GM12878 (cell line): ENCODE measurements around the gene ATP5F1D. TPM values are rescaled to one million over a fixed set of nuclear protein-coding genes. Genes with fewer than 3 reads are reported as not detected.
A peak's percentile ranks its signal among the peaks of the same experiment; 100 is the strongest.

ENCODE experiments used
- BCL11A ChIP-seq: IDR thresholded peaks from 2 replicates; pipeline ENCODE4 v1.6.1; 2011; ENCODE audit warnings: low read depth, low read length
- CHD2 ChIP-seq: IDR thresholded peaks from 2 replicates; pipeline ENCODE4 v1.6.1; 2011; ENCODE audit warnings: low read depth, low read length, improper control_type of control experiment, borderline replicate concordance
- CREM ChIP-seq: IDR thresholded peaks from 2 replicates; pipeline ENCODE4 v1.6.1; 2014; ENCODE audit warnings: antibody characterized with exemption, low read depth
- DPF2 ChIP-seq: fragments of 450-650 bp; IDR thresholded peaks from 2 replicates; pipeline ENCODE4 v1.6.1; 2017; ENCODE audit warnings: mild to moderate bottlenecking
- EGR1 ChIP-seq, 2 experiments: IDR thresholded peaks; 1 replicate in 1 of 2; 2 replicates in 1 of 2; pipeline ENCODE4 v1.6.1; 2011 to 2012; ENCODE audit warnings: low read depth in 2 of 2, low read length in 2 of 2, borderline replicate concordance in 1 of 2, mild to moderate bottlenecking in 1 of 2, moderate library complexity in 1 of 2
- EP300 ChIP-seq, 2 experiments: fragments of 150-350 bp in 1 of 2; IDR thresholded peaks; 2 replicates each; pipeline ENCODE4 v1.6.1; 2011 to 2012; ENCODE audit warnings: low read depth in 2 of 2, low read length in 2 of 2, borderline replicate concordance in 1 of 2, improper control_type of control experiment in 1 of 2, inconsistent platforms in 1 of 2; ENCODE audit not compliant: control insufficient read depth in 1 of 2
- FOS ChIP-seq: IDR thresholded peaks from 3 replicates; pipeline ENCODE4 v1.6.1; 2011; ENCODE audit warnings: borderline replicate concordance; ENCODE audit not compliant: insufficient read length; ENCODE audit errors: extremely low read depth
- LARP7 ChIP-seq: fragments of 450-650 bp; IDR thresholded peaks from 2 replicates; pipeline ENCODE4 v1.6.1; 2017; ENCODE audit warnings: mild to moderate bottlenecking
- MXI1 ChIP-seq: fragments of 150-350 bp; IDR thresholded peaks from 2 replicates; pipeline ENCODE4 v1.6.1; 2011; ENCODE audit warnings: low read depth, mild to moderate bottlenecking, inconsistent platforms, low read length, improper control_type of control experiment
- NBN ChIP-seq: fragments of 450-650 bp; IDR thresholded peaks from 2 replicates; pipeline ENCODE4 v1.6.1; 2016
- POLR2A ChIP-seq: IDR thresholded peaks from 2 replicates; pipeline ENCODE4 v1.6.1; 2011; ENCODE audit warnings: low read depth, mild to moderate bottlenecking, low read length
- RFX5 ChIP-seq: IDR thresholded peaks from 2 replicates; pipeline ENCODE4 v1.6.1; 2011; ENCODE audit warnings: low read depth, low read length, improper control_type of control experiment
- RUNX3 ChIP-seq: IDR thresholded peaks from 2 replicates; pipeline ENCODE4 v1.6.1; 2012; ENCODE audit warnings: low read length, inconsistent platforms
- TCF12 ChIP-seq: IDR thresholded peaks from 2 replicates; pipeline ENCODE4 v1.6.1; 2011; ENCODE audit warnings: low read depth, mild to moderate bottlenecking, low read length
- YBX1 ChIP-seq: fragments of 450-650 bp; IDR thresholded peaks from 2 replicates; pipeline ENCODE4 v1.6.1; 2016; ENCODE audit warnings: antibody characterized with exemption
- ZNF217 ChIP-seq: fragments of 450-650 bp; IDR thresholded peaks from 2 replicates; pipeline ENCODE4 v1.6.1; 2017; ENCODE audit warnings: antibody characterized with exemption, mild to moderate bottlenecking
- ZNF384 ChIP-seq: IDR thresholded peaks from 2 replicates; pipeline ENCODE4 v1.6.1; 2012; ENCODE audit warnings: low read depth, mild to moderate bottlenecking, low read length, improper control_type of control experiment, borderline replicate concordance
- polyA plus RNA-seq, 11 experiments: library from polyadenylated mRNA; depleted of rRNA in 4 of 11; unstranded in 6 of 11; stranded (reverse) in 5 of 11; fragments of >200 nt; fragmentation: Nextera tagmentation in 4 of 11; fragmentation: Illumina TruSeq in 1 of 11; extraction: Ambion mirVana in 4 of 11; extraction: Trizol in 1 of 11; gene quantifications; 1 replicate in 1 of 11; 2 replicates in 10 of 11; pipeline versions ENCODE4 v1.2.1 to v1.2.3, GENCODE V29; 2011 to 2016; ENCODE audit warnings: inconsistent platforms in 2 of 11, missing spikeins in 2 of 11, low read depth in 1 of 11
- total RNA-seq, 4 experiments: library from RNA; depleted of rRNA in 3 of 4; stranded (reverse); fragments of >200 nt in 3 of 4; fragmentation: Illumina TruSeq in 1 of 4; extraction: Trizol in 1 of 4; gene quantifications; 2 replicates each; pipeline versions ENCODE4 v1.2.1 to v1.2.3, GENCODE V29; 2013 to 2021
- TF ChIP-seq, protein P1 (sequence below): fragments of 450-650 bp; IDR thresholded peaks from 2 replicates; pipeline ENCODE4 v1.6.1; 2018; ENCODE audit warnings: borderline replicate concordance, mild to moderate bottlenecking; ENCODE audit not compliant: partially characterized antibody
- TF ChIP-seq, protein P2 (sequence below): IDR thresholded peaks from 2 replicates; pipeline ENCODE4 v1.6.1; 2011; ENCODE audit warnings: borderline replicate concordance, low read depth, mild to moderate bottlenecking, moderate library complexity, low read length; ENCODE audit not compliant: insufficient read depth, poor library complexity, severe bottlenecking
- TF ChIP-seq, protein P3 (sequence below): fragments of 150-350 bp; IDR thresholded peaks from 2 replicates; pipeline ENCODE4 v1.6.1; 2016; ENCODE audit warnings: low read depth, low read length
- TF ChIP-seq, protein P4 (sequence below): IDR thresholded peaks from 2 replicates; pipeline ENCODE4 v1.6.1; 2012; ENCODE audit warnings: low read depth, low read length, improper control_type of control experiment

The ATP5F1D gene
- total and polyA plus RNA-seq, 10 of the 15 experiments (the other 5 are each of a cell fraction or from before 2014, with no cell fraction given) = 7.2 to 357 (median 49.5) TPM

DNA sequence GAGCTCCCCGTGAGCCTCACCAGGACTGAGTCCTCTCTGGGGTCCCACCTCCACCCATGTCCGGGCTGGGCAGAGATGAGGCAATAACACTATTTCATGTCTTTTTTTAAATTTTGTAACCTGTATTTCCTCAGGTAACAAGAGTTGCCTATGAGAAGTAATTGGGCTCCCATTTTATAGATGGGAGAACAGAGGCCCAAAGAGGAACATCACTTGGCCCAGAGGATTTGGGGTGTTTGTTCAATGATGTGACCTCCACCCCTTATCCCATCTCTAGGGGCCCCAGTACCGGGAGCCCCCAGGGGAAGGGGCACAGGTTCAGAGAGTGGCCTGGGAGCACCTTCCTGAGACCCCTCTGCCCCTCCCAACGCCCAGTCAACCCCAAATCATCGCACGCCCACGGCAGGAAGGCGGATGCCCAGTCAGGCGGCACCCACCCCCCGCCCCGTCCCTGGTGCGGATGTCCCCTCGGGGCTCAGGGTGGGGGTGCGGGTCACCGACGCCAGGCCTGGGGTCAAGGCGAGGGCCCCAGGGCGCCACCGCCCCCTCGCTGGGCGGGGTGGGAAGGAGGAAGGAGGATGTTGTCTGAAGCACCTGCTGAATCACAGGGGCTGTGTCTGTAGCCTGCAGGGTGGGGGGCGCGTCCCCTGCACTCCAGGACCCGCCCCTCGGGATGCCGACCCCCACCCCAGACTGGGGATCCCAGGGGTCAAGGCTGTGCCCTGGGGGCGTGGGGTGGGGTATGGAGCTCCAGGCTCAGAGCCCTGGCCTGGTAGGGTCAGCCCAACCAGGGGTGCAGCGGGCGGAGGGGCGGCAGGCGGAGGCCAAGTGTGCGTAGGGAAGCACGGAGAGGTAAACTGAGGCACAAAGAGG lies 18.6 kb downstream of the ATP5F1D start (continued):
- TF ChIP-seq, protein P1, sequence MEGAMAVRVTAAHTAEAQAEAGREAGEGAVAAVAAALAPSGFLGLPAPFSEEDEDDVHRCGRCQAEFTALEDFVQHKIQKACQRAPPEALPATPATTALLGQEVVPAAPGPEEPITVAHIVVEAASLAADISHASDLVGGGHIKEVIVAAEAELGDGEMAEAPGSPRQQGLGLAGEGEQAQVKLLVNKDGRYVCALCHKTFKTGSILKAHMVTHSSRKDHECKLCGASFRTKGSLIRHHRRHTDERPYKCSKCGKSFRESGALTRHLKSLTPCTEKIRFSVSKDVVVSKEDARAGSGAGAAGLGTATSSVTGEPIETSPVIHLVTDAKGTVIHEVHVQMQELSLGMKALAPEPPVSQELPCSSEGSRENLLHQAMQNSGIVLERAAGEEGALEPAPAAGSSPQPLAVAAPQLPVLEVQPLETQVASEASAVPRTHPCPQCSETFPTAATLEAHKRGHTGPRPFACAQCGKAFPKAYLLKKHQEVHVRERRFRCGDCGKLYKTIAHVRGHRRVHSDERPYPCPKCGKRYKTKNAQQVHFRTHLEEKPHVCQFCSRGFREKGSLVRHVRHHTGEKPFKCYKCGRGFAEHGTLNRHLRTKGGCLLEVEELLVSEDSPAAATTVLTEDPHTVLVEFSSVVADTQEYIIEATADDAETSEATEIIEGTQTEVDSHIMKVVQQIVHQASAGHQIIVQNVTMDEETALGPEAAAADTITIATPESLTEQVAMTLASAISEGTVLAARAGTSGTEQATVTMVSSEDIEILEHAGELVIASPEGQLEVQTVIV = no peak
- TF ChIP-seq ZNF217 = peak; percentile 77
- TF ChIP-seq YBX1 = no peak
- no peak for TF ChIP-seq FOS
- peak; percentile 20; the same call in 1 of the 2 replicates for TF ChIP-seq POLR2A
- TF ChIP-seq NBN = peak; percentile 36; the same call in 1 of the 2 replicates
- TF ChIP-seq, protein P2, sequence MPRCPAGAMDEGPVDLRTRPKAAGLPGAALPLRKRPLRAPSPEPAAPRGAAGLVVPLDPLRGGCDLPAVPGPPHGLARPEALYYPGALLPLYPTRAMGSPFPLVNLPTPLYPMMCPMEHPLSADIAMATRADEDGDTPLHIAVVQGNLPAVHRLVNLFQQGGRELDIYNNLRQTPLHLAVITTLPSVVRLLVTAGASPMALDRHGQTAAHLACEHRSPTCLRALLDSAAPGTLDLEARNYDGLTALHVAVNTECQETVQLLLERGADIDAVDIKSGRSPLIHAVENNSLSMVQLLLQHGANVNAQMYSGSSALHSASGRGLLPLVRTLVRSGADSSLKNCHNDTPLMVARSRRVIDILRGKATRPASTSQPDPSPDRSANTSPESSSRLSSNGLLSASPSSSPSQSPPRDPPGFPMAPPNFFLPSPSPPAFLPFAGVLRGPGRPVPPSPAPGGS = peak; percentile 44
- no peak for TF ChIP-seq EP300 (IDR thresholded peaks at IDR 0.05; ENCODE audit: borderline replicate concordance in 1 of 2, control insufficient read depth in 1 of 2, low read depth in 2 of 2, low read length in 2 of 2)
- TF ChIP-seq EGR1 (IDR thresholded peaks at IDR 0.05; ENCODE audit: borderline replicate concordance in 1 of 2, low read depth in 2 of 2, low read length in 2 of 2) = peak in 1 of 2 experiments; percentile 73; a peak in 1 of 3 replicates
- TF ChIP-seq RUNX3 = no peak
- TF ChIP-seq, protein P3, sequence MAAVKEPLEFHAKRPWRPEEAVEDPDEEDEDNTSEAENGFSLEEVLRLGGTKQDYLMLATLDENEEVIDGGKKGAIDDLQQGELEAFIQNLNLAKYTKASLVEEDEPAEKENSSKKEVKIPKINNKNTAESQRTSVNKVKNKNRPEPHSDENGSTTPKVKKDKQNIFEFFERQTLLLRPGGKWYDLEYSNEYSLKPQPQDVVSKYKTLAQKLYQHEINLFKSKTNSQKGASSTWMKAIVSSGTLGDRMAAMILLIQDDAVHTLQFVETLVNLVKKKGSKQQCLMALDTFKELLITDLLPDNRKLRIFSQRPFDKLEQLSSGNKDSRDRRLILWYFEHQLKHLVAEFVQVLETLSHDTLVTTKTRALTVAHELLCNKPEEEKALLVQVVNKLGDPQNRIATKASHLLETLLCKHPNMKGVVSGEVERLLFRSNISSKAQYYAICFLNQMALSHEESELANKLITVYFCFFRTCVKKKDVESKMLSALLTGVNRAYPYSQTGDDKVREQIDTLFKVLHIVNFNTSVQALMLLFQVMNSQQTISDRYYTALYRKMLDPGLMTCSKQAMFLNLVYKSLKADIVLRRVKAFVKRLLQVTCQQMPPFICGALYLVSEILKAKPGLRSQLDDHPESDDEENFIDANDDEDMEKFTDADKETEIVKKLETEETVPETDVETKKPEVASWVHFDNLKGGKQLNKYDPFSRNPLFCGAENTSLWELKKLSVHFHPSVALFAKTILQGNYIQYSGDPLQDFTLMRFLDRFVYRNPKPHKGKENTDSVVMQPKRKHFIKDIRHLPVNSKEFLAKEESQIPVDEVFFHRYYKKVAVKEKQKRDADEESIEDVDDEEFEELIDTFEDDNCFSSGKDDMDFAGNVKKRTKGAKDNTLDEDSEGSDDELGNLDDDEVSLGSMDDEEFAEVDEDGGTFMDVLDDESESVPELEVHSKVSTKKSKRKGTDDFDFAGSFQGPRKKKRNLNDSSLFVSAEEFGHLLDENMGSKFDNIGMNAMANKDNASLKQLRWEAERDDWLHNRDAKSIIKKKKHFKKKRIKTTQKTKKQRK = no peak
- no peak; the same call in 1 of the 2 replicates for TF ChIP-seq LARP7
- TF ChIP-seq TCF12 = no peak
- TF ChIP-seq CHD2 = no peak
- no peak for TF ChIP-seq CREM
- TF ChIP-seq BCL11A = no peak
- TF ChIP-seq DPF2 = no peak; the same call in 1 of the 2 replicates
- TF ChIP-seq RFX5 = no peak
- TF ChIP-seq, protein P4, sequence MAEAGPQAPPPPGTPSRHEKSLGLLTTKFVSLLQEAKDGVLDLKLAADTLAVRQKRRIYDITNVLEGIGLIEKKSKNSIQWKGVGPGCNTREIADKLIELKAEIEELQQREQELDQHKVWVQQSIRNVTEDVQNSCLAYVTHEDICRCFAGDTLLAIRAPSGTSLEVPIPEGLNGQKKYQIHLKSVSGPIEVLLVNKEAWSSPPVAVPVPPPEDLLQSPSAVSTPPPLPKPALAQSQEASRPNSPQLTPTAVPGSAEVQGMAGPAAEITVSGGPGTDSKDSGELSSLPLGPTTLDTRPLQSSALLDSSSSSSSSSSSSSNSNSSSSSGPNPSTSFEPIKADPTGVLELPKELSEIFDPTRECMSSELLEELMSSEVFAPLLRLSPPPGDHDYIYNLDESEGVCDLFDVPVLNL = no peak
- TF ChIP-seq ZNF384 = no peak
- TF ChIP-seq MXI1 = no peak
